Psoas muscle (tissue), 8 donors: ENCODE measurements around the gene ZNRF1. TPM values are rescaled to one million over a fixed set of nuclear protein-coding genes. Genes with fewer than 3 reads are reported as not detected.
"Not testable (repeated sequence)": the region's sequence is repeated elsewhere in the genome, so short reads cannot be mapped to it uniquely, and the experiment has no call there.

Source experiments
- ATAC-seq, 4 donors: fragments of 200-7000 bp; cut with Tn5 transposase; one replicate each; pipeline ENCODE4 v1.9.1; 2020; ENCODE audit warnings: moderate library complexity in 3 of 4, mild to moderate bottlenecking in 2 of 4
- DNase-seq, 2 donors: peaks; one replicate each; pipeline ENCODE4 v3.0.0-alpha.2; 2020
- H3K27ac ChIP-seq: fragments of 200-600 bp; one replicate; pipeline ENCODE4 v1.8.0; 2022
- H3K27me3 ChIP-seq, 3 donors: fragments of 200-600 bp in 1 of 3; one replicate each; pipeline versions ENCODE4 v1.6.1 to v1.8.0; 2013 to 2022; ENCODE audit warnings: low read length in 2 of 3, mild to moderate bottlenecking in 2 of 3, moderate library complexity in 1 of 3; ENCODE audit not compliant: insufficient read depth in 3 of 3
- H3K36me3 ChIP-seq, 2 donors: fragments of 200-600 bp in 1 of 2; one replicate each; pipeline versions ENCODE4 v1.6.1 to v1.8.0; 2013 to 2022; ENCODE audit warnings: low read depth in 1 of 2, mild to moderate bottlenecking in 1 of 2, moderate library complexity in 1 of 2; ENCODE audit not compliant: insufficient read depth in 1 of 2
- H3K4me1 ChIP-seq: fragments of 200-600 bp; one replicate; pipeline ENCODE4 v1.8.0; 2022
- H3K4me3 ChIP-seq: fragments of 200-600 bp; one replicate; pipeline ENCODE4 v1.8.0; 2022; ENCODE audit warnings: mild to moderate bottlenecking
- H3K9me3 ChIP-seq: fragments of 200-600 bp; one replicate; pipeline ENCODE4 v1.8.0; 2022
- WGBS, 3 donors: extraction: QIAGEN DNeasy Blood & Tissue Kit; methylation state at CpG; one replicate each; pipeline versions ENCODE4 v1.1.6 to v1.1.7; 2013; 5-methylcytosine and 5-hydroxymethylcytosine counted together
- intact Hi-C, 2 donors: fragments of 100-400 bp; cut with DNase I; formaldehyde crosslinking; loops; one replicate each; pipeline versions ENCODE4 v1.11.0 to v1.14.2; 2022
- polyA plus RNA-seq, 3 donors: library from polyadenylated mRNA; stranded (reverse); fragments of 200-250 nt; gene quantifications; one replicate each; pipeline ENCODE4 v1.2.3, GENCODE V29; 2013
- total RNA-seq, 4 donors: library from RNA; stranded (reverse); fragmentation: NEBNext Ultra II Directional in 2 of 4; extraction: Animal tissue kit (Norgen Biotek cat#: 25700) in 2 of 4; gene quantifications; one replicate each; pipeline versions ENCODE4 v1.2.1 to v1.2.4, GENCODE V29; 2021 to 2023
- TF ChIP-seq, protein P1 (sequence below): fragments of 200-600 bp; IDR thresholded peaks from one replicate; pipeline ENCODE4 v1.8.0; 2022; ENCODE audit warnings: antibody characterized with exemption
- donor health status: healthy with polysubstance abuse.
- donor health status: DM: no; HTN: no; CAD: no; lungs with moderate emphysema.
- donor health status: Bipolar disorder and iron deficiency.
- donor health status: healthy.
- donor health status: DM: yes; HTN: yes; CAD: no.
- donor health status: DM: no; HTN: no; CAD: no.
- donor health status: DM: no; HTN: no; CAD: no.
- donor health status: DM: yes; HTN: yes; CAD: no.

ZNRF1 gene
- total and polyA plus RNA-seq, 7 donors = 6.7 to 57.0 (median 27.4) TPM

DNA sequence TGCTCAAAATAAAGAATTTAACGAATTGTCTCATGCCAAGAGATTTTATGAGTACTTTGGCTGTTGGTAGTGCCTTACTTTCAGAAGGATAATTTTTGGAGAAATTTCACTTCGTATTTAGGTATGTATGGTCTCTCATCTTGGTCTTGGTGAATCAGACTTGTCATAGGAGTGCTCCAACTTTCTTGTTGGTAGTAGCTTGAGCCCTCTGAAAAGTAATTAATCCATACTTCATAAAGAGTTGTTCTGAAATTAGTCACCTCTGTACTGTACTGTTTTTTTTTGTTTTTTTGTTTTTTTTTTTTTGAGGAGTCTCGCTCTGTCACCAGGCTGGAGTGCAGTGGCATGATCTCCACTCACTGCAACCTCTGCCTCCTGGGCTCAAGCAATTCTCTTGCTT lies 11.6 kb downstream of the ZNRF1 start:
- H3K27ac ChIP-seq = no peak overlapping the region
- no peaks in the 10 kb centered on the region for H3K36me3 ChIP-seq
- H3K4me3 ChIP-seq = no peak overlapping the region
- no peak for DNase-seq
- H3K4me1 ChIP-seq = peaks cover 41% of the 10 kb centered on the region
- no peak for ATAC-seq
- WGBS, 3 donors = 68 to 88% (median 78%) methylated on average over 3 of the region's 3 CpGs
- H3K27me3 ChIP-seq = no peaks in the 10 kb centered on the region
- intact Hi-C loops = no loop called here
- H3K9me3 ChIP-seq = no peaks in the 10 kb centered on the region
- TF ChIP-seq, protein P1, sequence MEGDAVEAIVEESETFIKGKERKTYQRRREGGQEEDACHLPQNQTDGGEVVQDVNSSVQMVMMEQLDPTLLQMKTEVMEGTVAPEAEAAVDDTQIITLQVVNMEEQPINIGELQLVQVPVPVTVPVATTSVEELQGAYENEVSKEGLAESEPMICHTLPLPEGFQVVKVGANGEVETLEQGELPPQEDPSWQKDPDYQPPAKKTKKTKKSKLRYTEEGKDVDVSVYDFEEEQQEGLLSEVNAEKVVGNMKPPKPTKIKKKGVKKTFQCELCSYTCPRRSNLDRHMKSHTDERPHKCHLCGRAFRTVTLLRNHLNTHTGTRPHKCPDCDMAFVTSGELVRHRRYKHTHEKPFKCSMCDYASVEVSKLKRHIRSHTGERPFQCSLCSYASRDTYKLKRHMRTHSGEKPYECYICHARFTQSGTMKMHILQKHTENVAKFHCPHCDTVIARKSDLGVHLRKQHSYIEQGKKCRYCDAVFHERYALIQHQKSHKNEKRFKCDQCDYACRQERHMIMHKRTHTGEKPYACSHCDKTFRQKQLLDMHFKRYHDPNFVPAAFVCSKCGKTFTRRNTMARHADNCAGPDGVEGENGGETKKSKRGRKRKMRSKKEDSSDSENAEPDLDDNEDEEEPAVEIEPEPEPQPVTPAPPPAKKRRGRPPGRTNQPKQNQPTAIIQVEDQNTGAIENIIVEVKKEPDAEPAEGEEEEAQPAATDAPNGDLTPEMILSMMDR = no peak

DNA sequence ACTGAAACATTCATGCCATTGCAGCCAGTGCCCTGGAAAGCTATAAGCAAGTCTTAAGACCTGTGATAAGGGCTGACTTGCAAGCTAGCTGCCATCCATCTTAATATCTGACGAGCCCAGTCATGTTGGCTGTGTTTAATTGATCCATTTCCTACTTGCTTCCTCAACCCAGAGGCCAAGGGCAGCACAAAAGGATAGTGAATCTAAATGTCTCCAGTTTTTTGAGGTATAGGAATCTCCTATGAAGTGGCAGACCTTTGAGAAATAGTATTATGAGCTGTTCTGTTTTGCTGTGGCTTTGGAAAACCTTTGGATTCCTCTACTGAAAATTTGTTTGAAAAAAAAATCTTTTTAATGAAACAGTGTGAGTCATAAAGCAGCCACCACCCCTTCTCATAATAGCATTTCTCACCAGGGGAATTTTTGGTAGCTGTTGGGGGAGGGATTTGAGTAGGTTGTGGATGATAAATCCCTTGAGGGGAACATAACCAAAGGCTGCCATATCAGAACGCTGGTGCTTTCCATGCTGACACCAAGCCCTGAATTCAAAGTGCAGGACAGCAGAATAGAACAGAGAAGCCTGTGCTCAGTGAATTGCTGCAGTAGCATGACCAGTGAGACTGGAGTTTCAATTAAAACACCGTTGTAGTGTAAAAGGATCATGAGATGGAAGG lies 12.9 kb downstream of the ZNRF1 start:
- Histone ChIP-seq H3K36me3 (no peaks in the 10 kb centered on the region), H3K9me3 (no peaks in the 10 kb centered on the region), H3K4me3 (peak overlapping the region; percentile 4), H3K4me1 (peaks cover 36% of the 10 kb centered on the region), H3K27me3 (no peaks in the 10 kb centered on the region), H3K27ac (peak overlapping the region; percentile 58)
- ATAC-seq (peak; percentile 46 to 69 (median 58)), DNase-seq (no peak)
- WGBS, 3 donors = 12 to 22% (median 12%) methylated on average over 3 of the region's 3 CpGs
- intact Hi-C loops = no loop called here
- TF ChIP-seq, protein P1 = no peak

DNA sequence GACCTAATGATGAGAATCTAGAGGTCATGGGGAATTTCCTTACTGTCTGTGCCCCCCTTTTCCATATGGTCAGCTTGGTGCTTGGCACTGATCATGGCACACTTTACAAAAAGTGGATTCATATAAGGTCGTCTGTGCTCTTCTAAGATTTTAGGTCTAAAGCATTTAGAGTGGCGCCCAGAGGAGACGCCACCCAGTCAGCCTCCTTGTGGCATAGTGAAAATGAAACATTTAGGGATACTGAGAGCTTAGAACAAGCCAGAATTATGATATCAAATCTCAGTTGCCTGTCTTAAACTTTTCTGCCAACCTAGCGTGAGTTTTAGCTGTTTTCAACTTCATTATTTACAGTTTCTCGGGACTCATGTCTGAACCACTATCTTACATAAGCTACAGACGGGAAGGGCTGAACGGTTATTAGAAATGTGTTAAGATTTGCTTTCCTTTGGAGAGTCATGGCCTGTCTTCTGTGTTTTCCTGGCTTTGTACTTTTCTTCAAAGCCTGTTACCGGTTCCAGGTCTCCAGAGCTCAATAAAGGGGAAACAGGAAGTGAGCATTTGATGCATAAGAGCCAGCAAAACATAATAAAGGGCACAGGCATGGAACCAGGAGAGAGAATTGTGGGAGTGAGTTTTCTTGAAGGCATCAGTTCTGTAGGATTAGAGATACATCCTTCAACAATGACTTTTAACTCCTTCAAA lies 13.7 kb downstream of the ZNRF1 start:
- H3K36me3 ChIP-seq = no peaks in the 10 kb centered on the region
- peak overlapping the region; percentile 58 for H3K27ac ChIP-seq
- ATAC-seq (peak in 2 of 4 donors; percentile 8 to 14), DNase-seq (no peak)
- WGBS, 3 donors = 45 to 60% (median 57%) methylated on average over 8 of the region's 8 CpGs
- peak overlapping the region; percentile 4 for H3K4me3 ChIP-seq
- peaks cover 43% of the 10 kb centered on the region for H3K4me1 ChIP-seq
- no peaks in the 10 kb centered on the region for H3K9me3 ChIP-seq
- intact Hi-C loops = no loop called here
- H3K27me3 ChIP-seq = no peaks in the 10 kb centered on the region
- TF ChIP-seq, protein P1 = no peak

DNA sequence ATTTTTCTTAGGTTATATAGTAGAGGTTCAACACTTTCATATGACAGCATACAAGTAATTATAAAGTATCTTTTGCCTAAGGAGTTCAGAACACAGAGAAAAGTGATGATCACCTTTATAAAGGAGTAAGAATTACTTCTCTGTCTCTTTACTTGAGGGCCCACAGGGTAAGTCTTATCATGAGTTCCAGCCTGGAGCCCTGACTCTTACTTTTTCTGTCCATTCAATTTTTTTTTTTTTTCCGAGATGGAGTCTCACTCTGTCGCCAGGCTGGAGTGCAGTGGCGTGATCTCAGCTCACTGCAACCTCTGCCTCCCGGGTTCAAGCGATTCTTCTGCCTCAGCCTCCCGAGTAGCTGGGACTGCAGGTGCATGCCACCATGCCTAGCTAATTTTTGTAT lies 14.3 kb downstream of the ZNRF1 start:
- ATAC-seq, DNase-seq, intact Hi-C loops, H3K27me3 ChIP-seq, H3K9me3 ChIP-seq, H3K36me3 ChIP-seq, H3K4me3 ChIP-seq: not testable (repeated sequence)
- WGBS, 3 donors = 80 to 89% (median 88%) methylated on average over 6 of the region's 6 CpGs
- Histone ChIP-seq H3K27ac (peak overlapping the region; percentile 58), H3K4me1 (peaks cover 49% of the 10 kb centered on the region)

DNA sequence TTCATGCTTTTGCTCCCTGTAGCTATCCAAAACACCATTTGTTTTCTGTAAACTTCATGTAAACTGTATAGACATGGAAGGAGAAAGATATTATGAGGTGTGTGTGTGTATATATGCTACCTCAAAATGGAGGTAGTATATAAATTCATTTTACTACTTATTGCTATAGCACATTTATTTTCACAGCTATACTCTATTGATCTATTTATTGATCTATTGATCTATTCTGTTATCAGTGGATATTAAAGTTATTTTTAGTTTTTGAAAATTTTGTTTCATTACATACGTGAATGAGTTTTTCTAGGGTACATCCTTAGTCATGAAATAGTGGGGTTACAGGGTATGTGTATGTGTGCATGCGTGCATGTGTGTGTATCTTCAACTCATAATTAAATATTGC lies 15.5 kb downstream of the ZNRF1 start:
- Histone ChIP-seq H3K4me1 (peaks cover 42% of the 10 kb centered on the region), H3K36me3 (no peaks in the 10 kb centered on the region), H3K4me3 (no peak overlapping the region), H3K27me3 (no peaks in the 10 kb centered on the region), H3K9me3 (no peaks in the 10 kb centered on the region), H3K27ac (no peak overlapping the region)
- WGBS, 3 donors = 95 to 99% (median 96%) methylated on average over 2 of the region's 2 CpGs
- TF ChIP-seq, protein P1 = no peak
- intact Hi-C loops = no loop called here
- ATAC-seq (no peak), DNase-seq (no peak)

DNA sequence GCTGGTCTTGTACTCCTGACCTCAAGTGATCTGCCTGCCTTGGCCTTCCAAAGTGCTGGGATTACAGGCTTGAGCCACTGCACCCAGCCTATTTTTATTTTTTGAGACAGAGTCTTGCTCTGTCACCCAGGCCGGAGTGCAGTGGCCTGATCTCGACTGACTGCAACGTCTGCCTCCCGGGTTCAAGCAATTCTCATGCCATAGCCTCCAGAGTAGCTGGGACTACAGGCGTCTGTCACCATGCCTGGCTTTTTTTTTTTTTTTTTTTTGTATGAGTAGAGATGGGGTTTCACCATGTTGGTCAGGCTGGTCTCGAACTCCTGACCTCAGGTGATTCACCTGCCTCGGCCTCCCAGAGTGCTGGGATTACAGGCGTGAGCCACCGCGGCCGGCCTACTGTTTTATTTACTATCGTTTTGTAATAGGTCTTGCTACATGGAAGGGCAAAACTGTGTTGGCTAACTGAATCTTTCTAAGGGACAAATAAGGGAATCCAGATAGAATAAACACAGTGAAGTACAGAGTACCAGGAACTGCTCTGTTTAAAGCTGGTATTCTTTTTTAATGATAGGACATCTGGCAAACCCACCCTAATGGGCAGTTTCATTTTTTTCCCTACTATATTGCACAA lies 17.7 kb downstream of the ZNRF1 start:
- H3K4me3 ChIP-seq, DNase-seq, H3K27me3 ChIP-seq, H3K27ac ChIP-seq, H3K36me3 ChIP-seq, intact Hi-C loops: not testable (repeated sequence)
- ATAC-seq = peak in 2 of 4 donors; percentile 37 to 48
- H3K4me1 ChIP-seq = peaks cover 36% of the 10 kb centered on the region
- peaks cover 12% of the 10 kb centered on the region for H3K9me3 ChIP-seq
- WGBS, 3 donors = 77 to 91% (median 83%) methylated on average over 12 of the region's 12 CpGs
